Adrenal gland (tissue), 12 donors: ENCODE results near the gene HSF4. TPM values are rescaled to one million over a fixed set of nuclear protein-coding genes. Genes with fewer than 3 reads are reported as not detected.

ENCODE experiments used
- DNase-seq, 7 donors: peaks; one replicate each; pipeline ENCODE4 v3.0.0-alpha.2; 2019 to 2020
- H3K27ac ChIP-seq, 5 donors: fragments of 200-600 bp; sonication (generic) in 4 of 5; 1 replicate in 3 of 5; 2 replicates in 2 of 5; pipeline versions ENCODE4 v1.5.1 to v1.8.0; 2016 to 2020; ENCODE audit warnings: mild to moderate bottlenecking in 1 of 5
- H3K27me3 ChIP-seq: fragments of 200-600 bp; 2 replicates; pipeline ENCODE4 v1.8.0; 2021
- H3K36me3 ChIP-seq, 2 donors: fragments of 200-600 bp; replicated peaks in 1 of 2; 1 replicate in 1 of 2; 2 replicates in 1 of 2; pipeline versions ENCODE4 v1.5.1 to v1.8.0; 2018 to 2022
- H3K4me1 ChIP-seq, 2 donors: fragments of 200-600 bp; replicated peaks in 1 of 2; 1 replicate in 1 of 2; 2 replicates in 1 of 2; pipeline versions ENCODE4 v1.5.1 to v1.8.0; 2018 to 2021
- H3K4me3 ChIP-seq, 4 donors: fragments of 200-600 bp; sonication (generic) in 3 of 4; one replicate each; pipeline ENCODE4 v1.5.1; 2016 to 2018
- H3K9me3 ChIP-seq, 3 donors: fragments of 200-600 bp; sonication (generic) in 1 of 3; replicated peaks in 1 of 3; 1 replicate in 2 of 3; 2 replicates in 1 of 3; pipeline versions ENCODE4 v1.5.1 to v1.8.0; 2016 to 2021
- CTCF ChIP-seq, 6 experiments: fragments of 450-650 bp in 4 of 6; fragments of 200-600 bp in 2 of 6; sonication (generic) in 1 of 6; IDR thresholded peaks; 1 replicate in 5 of 6; 2 replicates in 1 of 6; pipeline versions ENCODE4 v1.5.1 to v1.8.0; 2016 to 2021; ENCODE audit warnings: antibody characterized with exemption in 6 of 6, mild to moderate bottlenecking in 2 of 6, moderate library complexity in 1 of 6
- POLR2A ChIP-seq, 2 donors: fragments of 450-650 bp; IDR thresholded peaks; one replicate each; pipeline ENCODE4 v1.6.1; 2017; ENCODE audit warnings: antibody characterized with exemption in 2 of 2, mild to moderate bottlenecking in 2 of 2, moderate library complexity in 1 of 2
- WGBS, 4 donors: extraction: QIAGEN DNeasy Blood & Tissue Kit in 2 of 4; methylation state at CpG; one replicate each; pipeline versions ENCODE4 v1.1.5 to v1.1.7; 2013 to 2017; 5-methylcytosine and 5-hydroxymethylcytosine counted together
- intact Hi-C, 2 donors: fragments of 100-400 bp; cut with DNase I; formaldehyde crosslinking; loops; one replicate each; pipeline versions ENCODE4 v1.14.1 to v1.15.0; 2022 to 2023
- polyA plus RNA-seq, 3 donors: library from polyadenylated mRNA; stranded (reverse); fragments of 200-250 nt in 2 of 3; fragments of 350-450 nt in 1 of 3; fragmentation: Illumina TruSeq in 1 of 3; extraction: RNeasy Lipid Tissue Mini Kit (QIAGEN cat#74804) in 1 of 3; gene quantifications; one replicate each; pipeline ENCODE4 v1.2.3, GENCODE V29; 2013 to 2014
- total RNA-seq, 9 donors: library from RNA; depleted of rRNA in 4 of 9; stranded (reverse); fragments of >200 nt in 4 of 9; fragments of 120-200 nt in 1 of 9; fragmentation: NEBNext Ultra II Directional in 1 of 9; extraction: Animal tissue kit (Norgen Biotek cat#: 25700) in 1 of 9; gene quantifications; one replicate each; pipeline versions ENCODE4 v1.1.0 to v1.2.4, GENCODE V29; 2013 to 2023
- donor health status: healthy with polysubstance abuse.
- donor health status: Bipolar disorder and iron deficiency.
- donor health status: DM: yes; HTN: yes; CAD: no.
- donor health status: DM: no; HTN: no; CAD: no.
- donor health status: DM: no; HTN: no; CAD: no.
- donor health status: DM: yes; HTN: yes; CAD: no.

Gene HSF4
- total and polyA plus RNA-seq, 12 donors: 5.9 to 700 (median 49.4) TPM

GRCh38 chr16:67206129-67206837 is 41.7 kb downstream of the HSF4 start:
- TF ChIP-seq CTCF (IDR thresholded peaks at IDR 0.05) (no peak), POLR2A (IDR thresholded peaks at IDR 0.05) (no peak)
- intact Hi-C loops: no loop called here
- Histone ChIP-seq H3K9me3 (no peaks in the 10 kb centered on the region), H3K4me3 (no peak overlapping the region), H3K4me1 (peaks cover 11 to 12% of the 10 kb centered on the region in 2 donors), H3K27ac (peak overlapping the region in 1 of 5 donors; percentile 75), H3K36me3 (peaks cover 0 to 16% of the 10 kb centered on the region in 2 donors), H3K27me3 (no peaks in the 10 kb centered on the region)
- no peak for DNase-seq
- WGBS, 4 donors: 93 to 96% (median 94%) methylated on average over 8 of the region's 8 CpGs

- H3K4me1 ChIP-seq: peaks cover 11 to 12% of the 10 kb centered on the region in 2 donors
- no peaks in the 10 kb centered on the region for H3K9me3 ChIP-seq
- TF ChIP-seq POLR2A (IDR thresholded peaks at IDR 0.05) (no peak), CTCF (IDR thresholded peaks at IDR 0.05) (no peak)
- no peaks in the 10 kb centered on the region for H3K27me3 ChIP-seq
- intact Hi-C loops: no loop called here
- no peak overlapping the region for H3K4me3 ChIP-seq
- WGBS, 4 donors: 80 to 100% (median 88%) methylated on average over 1 to 3 of the region's 3 CpGs
- peak overlapping the region in 2 of 5 donors; percentile 34 to 75 for H3K27ac ChIP-seq
- H3K36me3 ChIP-seq: peaks cover 0 to 13% of the 10 kb centered on the region in 2 donors
- no peak for DNase-seq
These were observed 42.3 kb downstream of the HSF4 start for GRCh38 chr16:67206838-67207248.

GRCh38 chr16:67207249-67208091 is 42.9 kb downstream of the HSF4 start:
- TF ChIP-seq CTCF (IDR thresholded peaks at IDR 0.05): no peak
- no peak for TF ChIP-seq POLR2A (IDR thresholded peaks at IDR 0.05)
- peaks cover 0 to 7% of the 10 kb centered on the region in 2 donors for H3K36me3 ChIP-seq
- intact Hi-C loops: no loop called here
- DNase-seq: peak in 6 of 7 donors; percentile 76 to 88 (median 80)
- peaks cover 11 to 12% of the 10 kb centered on the region in 2 donors for H3K4me1 ChIP-seq
- 49 to 55% (median 52%) methylated on average over 6 to 21 of the region's 21 CpGs; no CpG with 5 or more reads in 1 of the 4 donors for WGBS, 4 donors
- H3K27ac ChIP-seq: peak overlapping the region in 2 of 5 donors; percentile 34 to 75
- H3K27me3 ChIP-seq: no peaks in the 10 kb centered on the region
- H3K4me3 ChIP-seq: no peak overlapping the region
- no peaks in the 10 kb centered on the region for H3K9me3 ChIP-seq

- DNase-seq: no peak
- Histone ChIP-seq H3K36me3 (no peaks in the 10 kb centered on the region), H3K4me1 (peaks cover 11 to 15% of the 10 kb centered on the region in 2 donors), H3K27me3 (no peaks in the 10 kb centered on the region), H3K27ac (peak overlapping the region in 2 of 5 donors; percentile 34 to 75), H3K9me3 (no peaks in the 10 kb centered on the region), H3K4me3 (no peak overlapping the region)
- intact Hi-C loops: no loop called here
- WGBS, 4 donors: 66 to 74% (median 67%) methylated on average over 5 to 11 of the region's 11 CpGs
- TF ChIP-seq POLR2A (IDR thresholded peaks at IDR 0.05): no peak
- TF ChIP-seq CTCF (IDR thresholded peaks at IDR 0.05): no peak
These were observed 43.8 kb downstream of the HSF4 start for GRCh38 chr16:67208154-67208896.
